HG03571 (cell line): Measurements from ENCODE around the gene MTHFS.
"Not testable (repeated sequence)": the region's sequence is repeated elsewhere in the genome, so short reads cannot be mapped to it uniquely, and the experiment has no call there.

Experiments used
- ATAC-seq: cut with Tn5 transposase; IDR thresholded peaks from one replicate; pipeline ENCODE4 v1.9.1; 2021; ENCODE audit not compliant: unreplicated experiment

MTHFS gene

GRCh38 chr15:79916502-79917132 is 19.8 kb upstream of the MTHFS start:
- ATAC-seq = no peak

GRCh38 chr15:79915776-79916501 is 19.1 kb upstream of the MTHFS start:
- not testable (repeated sequence) for ATAC-seq

- no peak for ATAC-seq
Measured at GRCh38 chr15:79914728-79915127, 17.9 kb upstream of the MTHFS start.

GRCh38 chr15:79909556-79910335 is 12.9 kb upstream of the MTHFS start:
- ATAC-seq = peak; percentile 82

- ATAC-seq = no peak
Measured at GRCh38 chr15:79904271-79904670, 7.5 kb upstream of the MTHFS start.

GRCh38 chr15:79903626-79904025 is 6.8 kb upstream of the MTHFS start:
- ATAC-seq = no peak

GRCh38 chr15:79903144-79903543 is 6.3 kb upstream of the MTHFS start:
- ATAC-seq = no peak

GRCh38 chr15:79901958-79902357 is 5.1 kb upstream of the MTHFS start:
- ATAC-seq = no peak

- not testable (repeated sequence) for ATAC-seq
Measured at GRCh38 chr15:79900818-79901378, 4.1 kb upstream of the MTHFS start.

- no peak for ATAC-seq
Measured at GRCh38 chr15:79900087-79900486, 3.3 kb upstream of the MTHFS start.

GRCh38 chr15:79898786-79899185 is 2.0 kb upstream of the MTHFS start:
- ATAC-seq = not testable (repeated sequence)

GRCh38 chr15:79898369-79898768 is 1.6 kb upstream of the MTHFS start:
- no peak for ATAC-seq

- no peak for ATAC-seq
Measured at GRCh38 chr15:79897701-79898113, 893 bp upstream of the MTHFS start.

GRCh38 chr15:79897380-79897678 is 515 bp upstream of the MTHFS start:
- ATAC-seq = no peak

GRCh38 chr15:79896131-79896633 is 632 bp downstream of the MTHFS start:
- peak; percentile 45 for ATAC-seq

- ATAC-seq = no peak
Measured at GRCh38 chr15:79887054-79887930, 9.5 kb downstream of the MTHFS start.

- no peak for ATAC-seq
Measured at GRCh38 chr15:79886124-79886523, 10.7 kb downstream of the MTHFS start.

- no peak for ATAC-seq
Measured at GRCh38 chr15:79884204-79884596, 12.6 kb downstream of the MTHFS start.

- no peak for ATAC-seq
Measured at GRCh38 chr15:79883579-79884203, 13.1 kb downstream of the MTHFS start.

GRCh38 chr15:79881668-79882067 is 15.1 kb downstream of the MTHFS start:
- no peak for ATAC-seq
